Stimulated activated CD4-positive, alpha-beta T cell treated with anti-CD3 and anti-CD28 coated beads, Interleukin-12 subunit alpha, Interleukin-12 subunit beta, amount 100 ng/mL, for 24 hours (primary cell): ENCODE results near the gene TRPM8.

Experiments used
- DNase-seq, 2 experiments: peaks; one replicate each; pipeline ENCODE4 v3.0.0-alpha.2; 2020; ENCODE audit warnings: low read depth in 2 of 2

TRPM8 gene

GRCh38 chr2:234001380-234002160 is 84.4 kb downstream of the TRPM8 start:
- DNase-seq = no peak

- DNase-seq = no peak
Observed at GRCh38 chr2:234002281-234002680, 85.1 kb downstream of the TRPM8 start.

- peak in 1 of 2 experiments; percentile 16 for DNase-seq
Observed at GRCh38 chr2:234003972-234004617, 86.9 kb downstream of the TRPM8 start.

- DNase-seq = no peak
Observed at GRCh38 chr2:234005126-234005525, 88.0 kb downstream of the TRPM8 start.

GRCh38 chr2:234006501-234006900 is 89.3 kb downstream of the TRPM8 start:
- no peak for DNase-seq

- no peak for DNase-seq
Observed at GRCh38 chr2:234014427-234014826, 97.3 kb downstream of the TRPM8 start.

GRCh38 chr2:234015861-234016260 is 98.7 kb downstream of the TRPM8 start:
- no peak for DNase-seq

GRCh38 chr2:234019896-234020295 is 102.7 kb downstream of the TRPM8 start:
- DNase-seq = no peak

GRCh38 chr2:234020332-234020731 is 103.2 kb downstream of the TRPM8 start:
- no peak for DNase-seq

GRCh38 chr2:234022424-234022823 is 105.3 kb downstream of the TRPM8 start:
- DNase-seq = no peak

GRCh38 chr2:234024304-234024703 is 107.1 kb downstream of the TRPM8 start:
- no peak for DNase-seq

- DNase-seq = no peak
Observed at GRCh38 chr2:234025466-234025865, 108.3 kb downstream of the TRPM8 start.

- no peak for DNase-seq
Observed at GRCh38 chr2:234025891-234026401, 108.8 kb downstream of the TRPM8 start.

GRCh38 chr2:234026693-234027254 is 109.6 kb downstream of the TRPM8 start:
- DNase-seq = no peak

GRCh38 chr2:234027641-234028040 is 110.5 kb downstream of the TRPM8 start:
- no peak for DNase-seq

GRCh38 chr2:234029150-234029733 is 112.1 kb downstream of the TRPM8 start:
- no peak for DNase-seq

- no peak for DNase-seq
Observed at GRCh38 chr2:234031207-234031606, 114.0 kb downstream of the TRPM8 start.

GRCh38 chr2:234032279-234032856 is 115.2 kb downstream of the TRPM8 start:
- DNase-seq = no peak

- DNase-seq = no peak
Observed at GRCh38 chr2:234033174-234033573, 116.0 kb downstream of the TRPM8 start.

GRCh38 chr2:234033885-234034284 is 116.7 kb downstream of the TRPM8 start:
- no peak for DNase-seq

- DNase-seq = no peak
Observed at GRCh38 chr2:234038076-234038802, 121.1 kb downstream of the TRPM8 start.
